Left lung (tissue), 10 donors: ENCODE results near the gene SPACA9. TPM values are rescaled to one million over a fixed set of nuclear protein-coding genes. Genes with fewer than 3 reads are reported as not detected.
A peak's percentile ranks its signal among the peaks of the same experiment; 100 is the strongest.

Experiments used
- ATAC-seq: fragments of 200-7000 bp; cut with Tn5 transposase; one replicate; pipeline ENCODE4 v1.9.1; 2020; ENCODE audit warnings: moderate library complexity
- DNase-seq, 4 donors: peaks; one replicate each; pipeline ENCODE4 v3.0.0-alpha.2; 2013 to 2020
- H3K27ac ChIP-seq, 2 donors: fragments of 200-600 bp; sonication (generic) in 1 of 2; one replicate each; pipeline versions ENCODE4 v1.5.0 to v1.8.0; 2020 to 2021
- H3K27me3 ChIP-seq, 2 donors: fragments of 200-600 bp; sonication (generic) in 1 of 2; one replicate each; pipeline versions ENCODE4 v1.5.0 to v1.8.0; 2020 to 2021
- H3K36me3 ChIP-seq, 2 donors: fragments of 200-600 bp; sonication (generic) in 1 of 2; one replicate each; pipeline versions ENCODE4 v1.5.0 to v1.8.0; 2020 to 2021
- H3K4me1 ChIP-seq, 2 donors: fragments of 200-600 bp; one replicate each; pipeline ENCODE4 v1.8.0; 2021
- H3K4me3 ChIP-seq, 2 donors: fragments of 200-600 bp; sonication (generic) in 1 of 2; one replicate each; pipeline versions ENCODE4 v1.5.0 to v1.8.0; 2020 to 2021; ENCODE audit warnings: mild to moderate bottlenecking in 1 of 2
- H3K9me3 ChIP-seq, 2 donors: fragments of 200-600 bp; sonication (generic) in 1 of 2; one replicate each; pipeline versions ENCODE4 v1.5.0 to v1.8.0; 2020 to 2021
- CTCF ChIP-seq, 2 donors: fragments of 200-600 bp; sonication (generic) in 1 of 2; IDR thresholded peaks; one replicate each; pipeline versions ENCODE4 v1.5.0 to v1.8.0; 2021; ENCODE audit warnings: antibody characterized with exemption in 2 of 2
- intact Hi-C, 2 donors: fragments of 100-400 bp; cut with DNase I; formaldehyde crosslinking; loops; one replicate each; pipeline versions ENCODE4 v1.11.2 to v1.14.2; 2022
- polyA plus RNA-seq, 6 donors: library from polyadenylated mRNA; unstranded; fragments of 120-200 nt; gene quantifications; one replicate each; pipeline ENCODE4 v1.2.1, GENCODE V29; 2013; ENCODE audit not compliant: insufficient read length in 6 of 6
- total RNA-seq, 2 donors: library from RNA; stranded (reverse); fragmentation: NEBNext Ultra II Directional; extraction: Animal tissue kit (Norgen Biotek cat#: 25700); gene quantifications; one replicate each; pipeline ENCODE4 v1.2.1, GENCODE V29; 2021
- donor health status: DM: no; HTN: yes; CAD: no.
- donor health status: DM: no; HTN: no; CAD: no.

SPACA9 gene
- total and polyA plus RNA-seq, 8 donors: 6.9 to 13.4 (median 9.8) TPM

GRCh38 chr9:132862533-132862932 lies 16.2 kb upstream of the SPACA9 start:
- H3K27ac ChIP-seq: no peak overlapping the region
- no peak overlapping the region for H3K4me3 ChIP-seq
- H3K4me1 ChIP-seq: no peaks in the 10 kb centered on the region
- ATAC-seq (no peak), DNase-seq (peak in 1 of 4 donors; percentile 12)
- intact Hi-C loops: no loop called here
- peaks cover 0 to 11% of the 10 kb centered on the region in 2 donors for H3K27me3 ChIP-seq
- TF ChIP-seq CTCF (IDR thresholded peaks at IDR 0.05): no peak
- H3K36me3 ChIP-seq: no peaks in the 10 kb centered on the region
- H3K9me3 ChIP-seq: no peaks in the 10 kb centered on the region

GRCh38 chr9:132863096-132863495 lies 15.6 kb upstream of the SPACA9 start:
- Histone ChIP-seq H3K27me3 (peaks cover 0 to 6% of the 10 kb centered on the region in 2 donors), H3K36me3 (no peaks in the 10 kb centered on the region), H3K4me3 (no peak overlapping the region), H3K27ac (no peak overlapping the region), H3K9me3 (no peaks in the 10 kb centered on the region), H3K4me1 (no peaks in the 10 kb centered on the region)
- ATAC-seq (no peak), DNase-seq (peak in 1 of 4 donors; percentile 44)
- TF ChIP-seq CTCF (IDR thresholded peaks at IDR 0.05): no peak
- intact Hi-C loops: no loop called here

GRCh38 chr9:132864277-132864676 lies 14.4 kb upstream of the SPACA9 start:
- DNase-seq (peak in 1 of 4 donors; percentile 20), ATAC-seq (no peak)
- Histone ChIP-seq H3K27ac (no peak overlapping the region), H3K27me3 (no peaks in the 10 kb centered on the region), H3K4me3 (no peak overlapping the region), H3K36me3 (no peaks in the 10 kb centered on the region), H3K9me3 (no peaks in the 10 kb centered on the region), H3K4me1 (no peaks in the 10 kb centered on the region)
- intact Hi-C loops: no loop called here
- TF ChIP-seq CTCF (IDR thresholded peaks at IDR 0.05): no peak

DNA sequence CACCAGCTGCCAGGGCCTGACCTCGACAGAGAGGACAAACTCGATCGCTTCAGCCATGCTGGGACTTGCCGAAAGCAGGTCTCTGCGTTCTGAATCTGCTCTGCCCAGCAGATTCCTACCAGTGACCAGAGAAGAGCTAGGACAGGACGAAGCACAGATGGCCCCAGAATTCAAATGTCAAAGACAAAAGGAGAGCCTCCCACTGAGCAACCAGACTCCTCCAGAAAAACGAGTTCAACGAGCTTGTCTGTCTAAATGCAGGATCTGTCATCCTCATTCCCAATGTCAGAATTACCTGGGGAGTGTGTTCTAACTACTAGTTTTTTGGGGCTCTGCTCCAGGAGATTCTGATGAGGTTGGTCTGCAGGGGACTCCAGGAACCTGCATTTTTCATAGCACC lies 14.0 kb upstream of the SPACA9 start:
- Histone ChIP-seq H3K27me3 (no peaks in the 10 kb centered on the region), H3K27ac (no peak overlapping the region), H3K4me1 (no peaks in the 10 kb centered on the region), H3K9me3 (no peaks in the 10 kb centered on the region), H3K36me3 (no peaks in the 10 kb centered on the region), H3K4me3 (no peak overlapping the region)
- intact Hi-C loops: no loop called here
- peak in 1 of 4 donors; percentile 20 for DNase-seq
- TF ChIP-seq CTCF (IDR thresholded peaks at IDR 0.05): no peak
- ATAC-seq: no peak

DNA sequence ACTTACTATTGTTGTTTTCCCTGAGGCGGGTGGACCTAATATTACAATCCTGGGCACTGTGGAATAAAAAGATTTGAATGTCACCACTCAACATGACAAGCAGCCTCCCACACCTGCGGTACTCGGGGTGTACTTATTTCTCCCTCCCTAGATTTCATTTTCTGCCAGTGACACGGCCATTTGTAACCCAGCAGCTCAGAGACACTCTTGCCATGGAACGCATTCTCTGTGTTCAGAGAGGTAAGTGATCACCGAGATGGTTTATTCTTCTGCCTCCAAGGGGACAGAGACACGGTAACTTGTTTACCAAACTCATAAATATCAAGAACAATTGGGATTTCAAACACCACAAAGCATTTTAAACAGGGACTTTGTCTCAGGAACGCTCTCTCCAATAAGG lies 11.8 kb upstream of the SPACA9 start:
- H3K4me1 ChIP-seq: no peaks in the 10 kb centered on the region
- H3K27ac ChIP-seq: no peak overlapping the region
- no peak overlapping the region for H3K4me3 ChIP-seq
- ATAC-seq (no peak), DNase-seq (no peak)
- no peaks in the 10 kb centered on the region for H3K27me3 ChIP-seq
- intact Hi-C loops: no loop called here
- no peak for TF ChIP-seq CTCF (IDR thresholded peaks at IDR 0.05)
- H3K36me3 ChIP-seq: no peaks in the 10 kb centered on the region
- H3K9me3 ChIP-seq: no peaks in the 10 kb centered on the region
